ENCODE data around the gene PHLDB3. TPM values are rescaled to one million over a fixed set of nuclear protein-coding genes. Genes with fewer than 3 reads are reported as not detected.
"Not testable (repeated sequence)": the region's sequence is repeated elsewhere in the genome, so short reads cannot be mapped to it uniquely, and the experiment has no call there.

PHLDB3 gene
- total RNA-seq, 1 donor from 2014 or later, result 5.7 TPM

GRCh38 chr19:43437284-43437683 lies 67.3 kb downstream of the PHLDB3 start:
- ATAC-seq; intact Hi-C loops (cut with DNase I); DNase-seq (ENCODE audit: missing footprints): not testable (repeated sequence)

- no peak for DNase-seq (ENCODE audit: missing footprints)
- intact Hi-C loops (cut with DNase I), result no loop called here
- no peak for ATAC-seq
These were observed 68.8 kb downstream of the PHLDB3 start for GRCh38 chr19:43435775-43436174.

DNA sequence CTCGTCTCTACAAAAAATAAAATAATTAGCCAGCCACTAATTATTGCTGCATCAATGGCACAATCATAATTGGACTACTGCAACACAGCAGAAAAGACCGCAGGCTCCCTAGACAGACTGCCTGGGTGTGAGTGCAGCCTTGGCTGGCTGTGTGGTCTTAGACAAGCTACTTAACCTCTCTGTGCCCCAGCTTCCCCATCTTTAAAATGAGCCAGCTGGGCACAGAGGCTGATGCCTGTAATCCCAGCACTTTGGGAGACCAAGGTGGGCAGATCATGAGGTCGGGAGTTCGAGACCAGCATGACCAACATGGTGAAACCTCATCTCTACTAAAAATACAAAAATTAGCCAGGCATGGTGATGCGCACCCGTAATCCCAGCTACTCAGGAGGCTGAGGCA lies 70.9 kb downstream of the PHLDB3 start:
- intact Hi-C loops (cut with DNase I), result no loop called here
- DNase-seq (ENCODE audit: missing footprints), result no peak
- ATAC-seq, result no peak

GRCh38 chr19:43433358-43433673 lies 71.2 kb downstream of the PHLDB3 start:
- ATAC-seq (no peak), DNase-seq (ENCODE audit: missing footprints) (no peak)
- intact Hi-C loops (cut with DNase I), result no loop called here

GRCh38 chr19:43430976-43431375 lies 73.6 kb downstream of the PHLDB3 start:
- DNase-seq (ENCODE audit: missing footprints) (no peak), ATAC-seq (no peak)
- intact Hi-C loops (cut with DNase I), result no loop called here

- no peak for DNase-seq (ENCODE audit: missing footprints)
- intact Hi-C loops (cut with DNase I), result no loop called here
- ATAC-seq, result no peak
These were observed 74.3 kb downstream of the PHLDB3 start for GRCh38 chr19:43430142-43430710.

- intact Hi-C loops (cut with DNase I), result no loop called here
- ATAC-seq, result no peak
These were observed 75.2 kb downstream of the PHLDB3 start for GRCh38 chr19:43429395-43429794.

GRCh38 chr19:43425567-43426392 lies 78.8 kb downstream of the PHLDB3 start:
- intact Hi-C loops (cut with DNase I), result no loop called here
- DNase-seq (ENCODE audit: missing footprints) (no peak), ATAC-seq (no peak)

More at GRCh38 chr19:43429395-43429794, 75.2 kb downstream of the PHLDB3 start:
- DNase-seq (ENCODE audit: missing footprints), result no peak

Other genes starting within 250 kb of the PHLDB3 start
- not detected for gene PSG9, start 235.2 kb downstream of the PHLDB3 start, total RNA-seq
- 0.16 TPM for gene CD177, start 151.1 kb downstream of the PHLDB3 start, total RNA-seq
- not detected for gene TEX101, start 89.9 kb downstream of the PHLDB3 start, total RNA-seq
- gene LYPD3, start 39.1 kb downstream of the PHLDB3 start, total RNA-seq, result 0.19 TPM
- 15.2 TPM for gene ETHE1, start 22.5 kb upstream of the PHLDB3 start, total RNA-seq
- 1.8 TPM for gene ZNF575, start 28.4 kb upstream of the PHLDB3 start, total RNA-seq
- gene XRCC1, start 70.8 kb upstream of the PHLDB3 start, total RNA-seq, result 12.2 TPM
- 2.2 TPM for gene PINLYP, start 71.1 kb upstream of the PHLDB3 start, total RNA-seq
- 16.2 TPM for gene IRGQ, start 91.4 kb upstream of the PHLDB3 start, total RNA-seq
- gene ZNF576, start 91.8 kb upstream of the PHLDB3 start, total RNA-seq, result 9.3 TPM
- 0.16 TPM for gene SRRM5, start 107.3 kb upstream of the PHLDB3 start, total RNA-seq
- gene ZNF428, start 114.9 kb upstream of the PHLDB3 start, total RNA-seq, result 32.9 TPM
- 9.7 TPM for gene CADM4, start 135.1 kb upstream of the PHLDB3 start, total RNA-seq
- 3.8 TPM for gene PLAUR, start 165.4 kb upstream of the PHLDB3 start, total RNA-seq
- not detected for gene IRGC, start 211.3 kb upstream of the PHLDB3 start, total RNA-seq